T-helper 2 cell treated with Interferon-gamma antibody and Interleukin-4, amounts not matched to agents 100 ng/mL and 5 ng/mL, for 36 hours (primary cell): ENCODE measurements around the gene LENG1. TPM values are rescaled to one million over a fixed set of nuclear protein-coding genes. Genes with fewer than 3 reads are reported as not detected.

Source experiments
- intact Hi-C: fragments of 100-400 bp; cut with micrococcal nuclease; formaldehyde crosslinking; loops from one replicate; pipeline ENCODE4 v1.15.1; 2023
- total RNA-seq: library from RNA; stranded (reverse); gene quantifications from 2 replicates; pipeline ENCODE4 v1.2.3, GENCODE V29; 2022

LENG1 gene
- total RNA-seq, 1 donor from 2014 or later, result 6.4 TPM

DNA sequence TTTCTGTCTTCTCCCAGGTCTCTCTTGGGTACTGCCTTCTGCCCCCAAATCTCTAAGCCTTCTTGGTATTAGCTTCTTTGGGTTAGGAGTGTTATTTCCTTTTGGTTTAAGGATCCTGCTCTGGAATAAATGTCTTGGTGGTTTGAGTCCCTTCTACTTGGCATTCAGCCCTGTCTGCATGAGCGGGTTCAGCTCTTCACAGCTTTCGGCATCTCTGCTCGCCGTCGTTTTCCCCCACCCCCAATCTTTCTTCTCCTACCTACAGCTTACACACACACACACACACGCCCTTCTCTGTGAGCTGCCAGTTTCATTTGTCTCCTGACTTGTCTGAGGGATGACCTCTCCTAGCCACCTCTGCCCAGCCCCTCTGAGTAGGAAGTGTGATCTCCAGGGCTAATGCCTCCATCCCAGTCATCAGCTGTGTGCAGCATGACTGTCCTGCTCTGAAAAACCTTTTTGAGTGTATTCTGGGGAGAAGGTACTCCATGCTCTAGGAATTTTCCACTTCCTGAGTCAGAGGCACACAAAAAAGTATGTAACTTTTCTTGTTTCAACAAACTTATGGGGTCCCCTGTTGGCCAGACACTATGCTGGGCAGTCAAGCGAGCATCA, 17.2 kb downstream of the LENG1 start:
- intact Hi-C loops, result no loop called here

DNA sequence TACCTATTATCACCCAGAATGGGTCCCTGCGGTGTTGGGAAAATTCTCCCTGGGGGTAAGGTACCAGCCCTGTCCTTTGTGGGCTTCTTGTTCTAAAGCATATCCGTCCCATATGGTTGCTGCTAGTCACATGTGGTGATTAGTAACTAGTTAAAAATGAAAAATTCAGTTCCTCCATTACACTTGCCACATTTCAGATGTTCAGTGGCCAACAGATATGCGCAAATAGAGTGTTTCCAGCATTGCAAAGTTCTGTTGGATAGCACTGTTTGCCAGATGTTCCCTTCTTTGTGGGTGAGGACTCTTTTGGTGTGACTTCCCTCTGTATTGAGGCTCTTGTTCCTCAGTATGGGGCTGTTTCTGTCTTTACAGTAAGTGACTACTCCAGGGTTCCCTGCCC, 18.2 kb downstream of the LENG1 start:
- intact Hi-C loops, result no loop called here

DNA sequence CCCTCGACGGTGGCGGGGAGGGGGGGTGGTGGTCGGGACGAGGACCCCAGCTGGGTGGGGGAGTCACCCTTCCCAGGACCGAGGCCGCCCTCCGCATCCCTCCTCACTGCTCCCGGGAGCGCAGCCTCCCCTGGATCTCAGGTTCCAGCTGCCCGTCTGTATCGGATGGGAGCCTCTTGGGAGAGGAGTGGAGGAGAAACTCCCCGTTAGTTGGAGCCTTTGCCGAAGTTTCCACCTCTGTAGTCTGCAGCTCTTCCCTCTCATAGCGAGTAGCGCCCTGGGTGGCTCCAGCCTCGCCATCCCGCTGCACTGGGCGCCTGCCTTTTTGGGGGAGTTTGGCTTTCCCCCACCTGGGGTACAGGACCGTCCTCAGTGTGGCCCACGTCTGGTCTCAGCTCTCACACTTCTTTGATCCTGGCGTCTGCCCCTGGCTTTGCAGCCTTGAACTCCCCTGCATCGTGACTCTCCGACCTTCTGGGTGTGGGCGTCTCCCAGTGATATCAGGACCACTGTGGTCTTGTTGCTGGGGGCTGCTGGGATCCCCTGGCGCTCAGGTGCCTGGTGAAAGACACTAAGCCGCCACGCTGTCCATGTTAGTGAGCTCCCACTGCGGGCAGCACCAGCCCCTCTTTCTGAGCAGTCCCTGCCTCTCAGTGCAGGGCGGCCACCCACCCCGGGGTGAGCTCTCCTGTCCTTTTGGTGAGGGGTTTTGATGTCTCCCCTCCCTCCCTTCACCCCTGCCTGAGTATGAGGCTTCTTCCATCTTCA, 20.8 kb downstream of the LENG1 start:
- intact Hi-C loops, result loop anchor here (5.0 to 10.0 kb wide), 2 partner anchors 324 to 1336 kb away; partner anchors contain the start of genes LENG9 and ZNF628

DNA sequence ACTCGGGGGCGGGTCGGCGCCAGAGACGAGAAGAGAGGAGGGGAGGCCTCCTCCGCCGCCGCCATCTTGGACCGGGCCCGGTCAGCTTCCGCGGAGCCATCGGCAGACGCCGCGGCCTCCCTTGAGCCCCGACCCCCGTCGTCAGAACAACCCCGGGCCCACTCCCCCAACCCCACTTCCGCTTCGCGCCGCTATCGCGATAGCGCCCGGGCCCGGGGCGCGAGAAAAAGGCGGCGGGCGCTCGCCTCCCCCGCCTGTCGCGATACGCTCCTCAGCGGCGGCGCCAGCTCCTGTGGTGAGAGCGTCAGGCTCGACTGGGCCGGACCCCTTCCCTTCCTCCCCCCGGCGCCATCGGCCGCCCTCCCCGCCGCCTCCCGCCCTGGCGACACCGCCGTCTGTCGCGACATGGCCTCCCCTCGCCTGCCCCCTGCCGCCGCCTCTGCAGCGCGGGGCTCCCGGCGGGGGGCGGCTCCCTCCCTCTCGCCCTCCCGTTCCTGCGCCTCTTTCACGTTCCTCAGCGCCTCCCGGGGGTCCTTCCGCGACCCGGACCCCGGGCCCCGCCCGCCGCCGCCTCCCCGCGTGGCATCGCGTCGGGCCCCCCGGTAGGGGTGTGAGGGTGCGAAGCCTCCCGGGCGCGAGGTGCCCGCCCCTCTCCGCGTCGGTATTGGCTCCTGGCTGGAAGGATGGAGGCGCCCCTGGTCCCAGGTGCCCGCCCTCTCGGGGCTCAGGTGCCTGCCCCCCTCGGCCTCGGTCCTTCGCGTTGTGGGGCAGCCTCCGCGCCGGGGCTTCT, 21.6 kb downstream of the LENG1 start, which contains the start of gene CNOT3:
TSS of gene CNOT3 (plus strand) at position 64 of the 790 bp plus-strand sequence. CDS start 5,217 bp downstream, outside the sequence.
- intact Hi-C loops, result loop anchor here (1.0 to 10.0 kb wide), 10 partner anchors 21 to 1337 kb away; partner anchors contain the start of genes LENG1, LENG8, LENG9 and NDUFA3

DNA sequence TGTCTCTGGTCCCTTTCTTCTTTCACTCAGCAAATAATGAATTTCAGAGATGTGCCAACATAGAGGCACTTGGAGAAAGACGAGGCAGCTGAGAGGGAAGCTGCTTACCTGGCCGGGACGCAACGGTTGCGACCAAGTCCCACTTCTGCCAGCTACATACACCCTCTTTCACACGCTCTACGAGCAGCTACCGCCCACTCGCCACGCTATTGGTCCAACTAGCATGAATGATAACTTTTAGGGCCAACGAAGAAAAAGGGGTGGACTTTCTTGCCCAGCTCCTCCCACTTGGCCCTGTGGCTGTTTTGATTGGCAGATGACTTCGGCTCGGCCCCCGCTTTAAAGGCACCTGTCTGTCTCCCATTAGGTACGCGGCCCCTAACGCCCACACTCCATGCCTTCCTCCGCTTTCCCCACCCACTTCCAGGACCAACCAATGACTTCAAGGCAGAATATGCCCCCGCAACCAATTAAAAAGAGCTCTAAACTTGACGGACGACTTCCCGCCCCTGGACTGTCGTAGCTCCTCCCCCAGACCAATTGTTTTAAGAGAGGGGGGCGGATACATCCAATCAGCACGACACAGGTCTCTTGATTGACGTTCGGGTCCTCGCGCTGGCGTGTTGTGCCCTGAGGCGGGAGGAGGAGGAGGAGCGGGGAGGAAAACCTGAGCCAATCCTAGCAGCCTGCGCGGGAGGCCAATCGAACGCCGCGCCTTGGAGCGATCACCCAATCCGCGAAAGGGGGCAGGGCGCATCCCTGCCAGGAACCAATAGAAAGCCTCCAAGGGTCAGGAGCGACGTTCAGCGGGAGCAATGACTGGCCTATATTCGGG, 22.4 kb downstream of the LENG1 start:
- intact Hi-C loops, result loop anchor here (1.0 to 10.0 kb wide), 10 partner anchors 22 to 1338 kb away; partner anchors contain the start of genes LENG1, LENG8, LENG9 and NDUFA3

DNA sequence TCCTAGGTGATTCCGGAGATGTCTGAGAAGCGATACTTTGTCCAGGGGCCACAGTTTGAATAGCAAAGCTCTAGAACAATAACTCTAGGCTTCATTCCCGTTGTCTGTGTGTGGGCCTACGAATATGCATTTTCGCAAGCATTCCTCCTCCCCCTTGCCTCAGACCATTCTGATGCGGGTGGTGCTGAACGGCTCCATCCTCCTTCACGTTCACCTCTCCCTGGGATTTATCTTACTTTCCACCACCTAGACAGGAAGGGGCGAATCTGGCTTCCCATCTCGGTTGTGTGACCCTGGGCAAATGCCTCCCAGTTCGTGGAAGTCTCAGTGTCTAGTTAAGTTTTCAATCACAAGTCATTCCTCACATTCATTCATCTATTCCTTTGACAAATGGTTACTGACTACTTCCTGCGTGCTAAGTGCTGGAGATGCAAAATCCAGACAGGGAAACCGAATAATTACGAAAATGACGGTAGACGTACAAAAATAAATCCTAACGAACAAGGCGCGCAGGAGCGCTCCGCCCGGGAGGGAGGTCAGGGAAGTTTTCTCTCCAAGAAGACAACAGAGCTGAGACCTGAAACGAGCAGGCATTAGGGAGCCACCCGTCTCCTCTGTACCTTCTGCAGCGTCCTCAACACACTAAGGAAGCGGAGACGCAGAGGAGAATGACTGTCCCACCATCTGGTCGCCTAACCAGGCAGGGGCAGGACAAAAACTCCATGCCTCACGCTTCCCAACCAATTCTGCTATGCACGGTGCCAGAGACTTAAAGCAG, 23.2 kb downstream of the LENG1 start:
- intact Hi-C loops, result loop anchor here (2.0 to 10.0 kb wide), 5 partner anchors 65 to 1339 kb away; partner anchors contain the start of genes LENG9, PPP1R12C, RPS9 and ZNF628

DNA sequence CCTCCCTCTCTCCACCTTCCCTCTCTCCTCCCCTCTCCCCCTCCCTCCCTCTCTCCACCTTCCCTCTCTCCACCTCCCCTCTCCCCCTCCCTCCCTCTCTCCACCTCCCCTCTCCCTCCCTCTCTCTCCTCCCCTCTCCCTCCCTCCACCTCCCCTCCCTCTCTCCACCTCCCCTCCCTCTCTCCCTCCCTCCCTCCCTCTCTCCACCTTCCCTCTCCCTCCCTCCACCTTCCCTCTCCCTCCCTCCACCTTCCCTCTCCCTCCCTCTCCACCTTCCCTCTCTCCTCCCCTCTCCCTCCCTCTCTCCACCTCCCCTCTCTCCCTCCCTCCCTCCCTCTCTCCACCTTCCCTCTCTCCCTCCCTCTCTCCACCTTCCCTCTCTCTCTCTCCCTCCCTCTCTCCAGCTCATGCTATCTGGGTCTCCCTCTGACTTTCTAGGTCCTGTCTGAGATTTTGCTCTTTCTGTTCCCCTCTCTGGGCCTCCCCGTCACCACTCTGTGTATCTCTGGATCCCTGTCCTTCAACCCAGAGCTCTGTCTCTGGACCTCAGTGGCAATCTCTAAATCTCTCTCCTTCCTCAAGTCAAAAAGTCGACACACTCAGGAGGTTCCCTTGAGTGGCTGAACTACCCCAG, 25.4 kb downstream of the LENG1 start:
- intact Hi-C loops, result loop anchor here (10.0 kb wide), 1 partner anchor 1341 kb away; the partner anchor contains the start of gene ZNF628

DNA sequence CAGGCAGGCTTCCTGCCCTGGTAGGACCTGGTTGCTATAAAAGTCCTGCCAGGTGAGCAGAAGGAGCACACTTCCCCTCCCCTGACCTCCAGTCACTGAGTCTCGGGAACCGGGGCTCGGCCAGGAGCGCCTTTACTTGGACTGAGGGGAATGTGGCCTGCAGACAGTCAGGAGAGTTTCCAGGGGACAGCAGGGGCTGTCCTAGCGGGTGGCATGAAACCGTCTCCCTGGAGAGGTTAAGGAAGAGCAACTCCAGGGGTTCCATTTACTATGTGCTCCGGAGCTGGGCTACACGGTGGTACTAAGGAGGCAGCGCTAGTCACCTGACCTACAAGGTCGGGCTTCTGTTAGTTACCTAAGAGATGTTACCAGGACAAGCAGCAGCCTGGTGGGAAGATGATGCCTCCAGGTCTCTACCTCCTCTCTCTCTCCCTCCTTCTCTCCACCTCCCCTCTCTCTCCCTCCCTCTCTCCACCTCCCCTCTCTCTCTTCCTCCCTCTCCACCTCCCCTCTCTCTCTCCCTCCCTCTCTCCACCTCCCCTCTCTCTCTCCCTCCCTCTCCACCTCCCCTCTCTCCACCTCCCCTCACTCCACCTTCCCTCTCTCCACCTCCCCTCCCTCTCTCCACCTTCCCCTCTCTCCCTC, 26.1 kb downstream of the LENG1 start:
- intact Hi-C loops, result loop anchor here (10.0 kb wide), 1 partner anchor 1341 kb away; the partner anchor contains the start of gene ZNF628

DNA sequence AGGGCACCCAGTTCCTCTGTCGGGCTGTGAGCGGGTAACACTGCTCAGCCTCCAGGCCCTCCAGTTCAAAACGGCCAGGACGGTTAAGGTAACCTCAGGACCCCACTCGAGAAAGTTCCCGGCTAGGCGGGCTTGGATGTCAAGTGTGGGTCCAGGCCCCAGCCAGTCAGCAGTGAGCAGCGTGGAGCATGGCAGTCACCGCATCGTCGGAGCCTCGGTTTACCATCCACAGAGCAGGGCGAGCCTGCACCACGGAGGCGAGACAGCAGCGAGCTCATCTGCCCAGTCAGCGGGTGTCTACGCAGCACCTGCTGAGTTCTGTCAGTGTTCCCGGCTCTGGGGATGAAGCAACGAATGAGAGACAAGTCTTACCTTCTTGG, 29.9 kb downstream of the LENG1 start:
- intact Hi-C loops, result no loop called here

DNA sequence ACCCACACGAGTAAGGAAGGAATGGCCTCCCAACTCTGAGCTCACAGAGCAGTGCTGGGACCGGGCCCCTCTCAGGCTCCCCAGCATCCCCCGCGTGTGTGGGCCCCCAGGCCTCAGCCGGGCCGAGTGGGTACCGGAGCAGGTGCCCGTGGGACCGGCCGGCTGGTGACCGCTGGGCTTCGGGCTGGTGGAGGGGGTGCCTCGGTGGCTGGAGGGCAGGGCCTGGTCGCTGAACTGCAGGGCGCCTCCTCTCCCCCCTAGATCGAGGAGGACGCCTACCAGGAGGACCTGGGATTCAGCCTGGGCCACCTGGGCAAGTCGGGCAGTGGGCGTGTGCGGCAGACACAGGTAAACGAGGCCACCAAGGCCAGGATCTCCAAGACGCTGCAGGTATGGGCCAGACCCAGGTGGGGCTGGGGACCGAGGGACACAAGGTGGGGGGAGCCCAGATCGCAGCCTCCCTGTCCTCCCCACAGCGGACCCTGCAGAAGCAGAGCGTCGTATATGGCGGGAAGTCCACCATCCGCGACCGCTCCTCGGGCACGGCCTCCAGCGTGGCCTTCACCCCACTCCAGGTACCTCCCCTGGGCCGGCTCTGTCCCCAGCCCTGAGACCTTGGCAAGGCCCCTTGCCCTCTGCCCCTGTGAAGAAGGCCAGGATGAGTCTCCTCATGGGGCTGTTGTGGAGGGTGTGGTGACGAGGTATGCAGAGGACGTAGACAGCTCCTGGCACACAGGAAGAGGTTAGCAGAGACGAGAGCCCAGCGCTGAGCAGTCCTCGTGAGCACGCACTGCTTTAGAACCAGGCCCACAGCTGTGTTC, 30.5 kb downstream of the LENG1 start:
- intact Hi-C loops, result no loop called here

DNA sequence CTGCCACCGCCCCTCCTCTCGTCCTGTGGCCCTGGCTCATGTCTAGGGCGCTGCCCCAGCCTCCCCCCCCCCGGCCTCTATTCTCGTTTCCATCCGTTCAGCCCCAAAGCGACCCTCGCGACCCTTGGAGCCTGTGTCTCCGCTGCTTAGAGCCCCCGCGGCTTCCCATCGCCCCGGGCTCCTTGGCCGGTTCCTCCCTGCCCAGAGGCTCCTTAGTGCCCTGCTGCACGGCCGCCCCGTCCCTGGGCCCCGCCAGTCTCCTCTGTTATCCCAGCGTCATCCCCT, 31.1 kb downstream of the LENG1 start:
- intact Hi-C loops, result no loop called here

DNA sequence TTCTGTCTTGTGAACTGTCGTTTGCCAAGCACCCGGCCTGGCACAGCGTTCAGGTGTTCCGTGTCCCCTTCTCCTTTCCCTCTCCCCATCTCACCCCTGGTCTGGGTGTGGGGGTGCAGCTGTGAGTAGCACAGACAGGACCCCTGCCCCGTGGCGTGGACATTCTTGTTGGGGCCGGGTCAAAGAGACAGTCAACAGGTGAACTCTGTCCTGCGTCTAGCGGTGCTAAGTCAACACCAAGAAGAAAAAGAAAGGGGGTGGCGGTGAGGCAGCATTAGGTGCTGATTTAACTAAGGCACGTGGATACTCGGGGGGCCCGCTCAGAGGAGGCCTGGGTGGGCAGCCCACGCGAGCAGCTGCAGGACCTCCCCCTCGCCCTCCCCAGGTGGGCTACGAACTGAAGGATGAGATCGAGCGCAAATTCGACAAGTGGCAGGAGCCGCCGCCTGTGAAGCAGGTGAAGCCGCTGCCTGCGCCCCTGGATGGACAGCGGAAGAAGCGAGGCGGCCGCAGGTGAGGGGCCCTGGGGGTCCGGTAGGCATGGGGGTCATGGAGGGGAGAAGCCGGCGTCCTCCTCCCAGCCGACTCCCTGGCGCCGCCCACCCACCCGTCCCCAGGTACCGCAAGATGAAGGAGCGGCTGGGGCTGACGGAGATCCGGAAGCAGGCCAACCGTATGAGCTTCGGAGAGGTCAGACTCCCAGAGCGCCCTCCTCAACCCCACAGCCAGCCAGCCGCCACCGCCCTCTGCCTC, 31.7 kb downstream of the LENG1 start:
- intact Hi-C loops, result no loop called here

DNA sequence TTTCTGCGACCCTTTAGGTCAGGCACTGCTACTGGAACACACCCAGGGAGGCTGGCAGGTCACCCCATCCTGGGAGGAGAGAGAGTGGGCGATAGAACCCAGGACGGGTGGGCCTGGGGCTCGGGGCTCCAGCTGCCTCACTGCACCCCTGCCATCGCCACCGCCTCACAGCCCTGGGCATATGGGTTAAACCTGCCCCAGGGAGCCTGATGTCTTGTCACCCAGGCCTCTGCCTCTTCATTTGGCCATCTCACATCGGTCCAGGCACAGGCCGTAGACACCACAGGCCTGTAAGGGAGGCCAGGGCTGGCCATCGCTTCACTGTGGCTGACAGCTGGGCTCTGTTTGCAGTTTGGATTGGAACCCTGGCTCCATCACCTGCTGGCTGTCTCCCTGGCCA, 33.8 kb downstream of the LENG1 start:
- intact Hi-C loops, result no loop called here

DNA sequence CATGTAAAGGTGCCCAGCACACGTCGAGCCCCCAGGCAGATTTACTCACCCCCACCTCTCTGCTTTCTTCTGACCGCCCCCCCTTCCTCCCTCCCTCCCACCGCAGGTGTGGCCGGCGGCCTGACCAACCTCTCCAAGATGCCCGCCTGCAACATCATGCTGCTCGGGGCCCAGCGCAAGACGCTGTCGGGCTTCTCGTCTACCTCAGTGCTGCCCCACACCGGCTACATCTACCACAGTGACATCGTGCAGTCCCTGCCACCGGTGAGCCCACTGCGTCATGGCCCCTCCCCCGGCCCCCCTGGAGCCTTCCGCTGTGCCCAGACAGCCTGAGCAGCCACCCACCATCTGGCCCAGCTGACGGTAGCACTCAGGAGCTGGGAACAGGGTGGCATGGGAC, 35.1 kb downstream of the LENG1 start:
- intact Hi-C loops, result no loop called here

DNA sequence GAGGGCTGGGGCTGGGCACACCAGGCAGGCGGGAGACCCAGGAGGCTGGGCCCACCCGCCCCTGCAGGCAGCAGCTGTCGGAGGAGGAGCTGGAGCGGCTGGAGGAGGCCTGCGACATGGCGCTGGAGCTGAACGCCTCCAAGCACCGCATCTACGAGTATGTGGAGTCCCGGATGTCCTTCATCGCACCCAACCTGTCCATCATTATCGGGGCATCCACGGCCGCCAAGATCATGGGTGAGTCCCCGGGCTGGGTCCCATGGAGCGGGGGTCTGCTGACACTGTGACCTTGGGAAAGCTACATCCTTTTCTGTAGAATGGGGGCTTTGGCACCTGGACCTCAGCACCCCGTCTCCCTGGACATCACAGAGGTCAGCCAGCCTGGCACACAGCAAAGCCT, 35.8 kb downstream of the LENG1 start:
- intact Hi-C loops, result no loop called here

DNA sequence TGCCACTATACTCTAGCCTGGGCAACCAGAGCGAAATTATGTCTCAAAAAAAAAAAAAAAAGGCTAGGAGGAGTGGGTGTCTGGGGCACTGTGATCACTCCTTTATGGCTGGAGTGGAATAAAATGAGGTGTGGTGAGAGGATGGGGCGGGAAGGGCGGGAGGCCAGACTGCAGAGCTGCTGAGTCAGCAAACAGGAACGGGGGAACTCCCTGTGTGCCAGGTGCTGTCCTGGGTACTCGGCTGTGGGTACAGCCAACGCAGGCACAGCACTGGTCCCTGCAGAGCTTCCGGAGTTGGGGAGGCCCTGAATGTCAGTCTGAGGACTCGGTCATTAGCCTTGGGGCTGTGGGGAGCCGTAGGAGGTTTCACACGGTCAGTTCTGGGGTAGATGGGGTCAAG, 38.3 kb downstream of the LENG1 start:
- intact Hi-C loops, result no loop called here
